RWPE2 (cell line): ENCODE data around the gene SUGCT.
"Not testable (repeated sequence)": the region's sequence is repeated elsewhere in the genome, so short reads cannot be mapped to it uniquely, and the experiment has no call there.

ENCODE experiments used
- ATAC-seq: fragments of 200-7000 bp; cut with Tn5 transposase; 3 replicates; pipeline ENCODE4 v1.9.1; 2021; ENCODE audit warnings: low read depth
- DNase-seq: peaks from one replicate; pipeline ENCODE4 v3.0.0-alpha.2; 2020; ENCODE audit warnings: low spot score
- H3K27ac ChIP-seq: fragments of 450-650 bp; 2 replicates; pipeline ENCODE4 v1.5.1; 2017; ENCODE audit warnings: mild to moderate bottlenecking; ENCODE audit not compliant: poor library complexity, severe bottlenecking
- H3K27me3 ChIP-seq: fragments of 250-450 bp; sonication (Bioruptor Pico); 2 replicates; pipeline ENCODE4 v1.5.1; 2021; ENCODE audit warnings: mild to moderate bottlenecking, moderate library complexity; ENCODE audit not compliant: insufficient read depth, poor library complexity, severe bottlenecking
- H3K36me3 ChIP-seq: fragments of 250-450 bp; sonication (Bioruptor Pico); 2 replicates; pipeline ENCODE4 v1.5.1; 2020; ENCODE audit warnings: low read depth, mild to moderate bottlenecking, moderate library complexity
- H3K4me1 ChIP-seq: fragments of 250-450 bp; sonication (Bioruptor Pico); 2 replicates; pipeline ENCODE4 v1.5.1; 2021; ENCODE audit warnings: mild to moderate bottlenecking, moderate library complexity; ENCODE audit not compliant: insufficient read depth, poor library complexity, severe bottlenecking
- H3K4me3 ChIP-seq: fragments of 250-450 bp; sonication (Bioruptor Pico); 2 replicates; pipeline ENCODE4 v1.5.1; 2021; ENCODE audit warnings: mild to moderate bottlenecking, moderate library complexity; ENCODE audit not compliant: severe bottlenecking
- H3K9me3 ChIP-seq: fragments of 250-450 bp; sonication (Bioruptor Pico); 2 replicates; pipeline ENCODE4 v1.5.1; 2021; ENCODE audit warnings: mild to moderate bottlenecking, moderate library complexity; ENCODE audit not compliant: severe bottlenecking
- TF ChIP-seq, protein P1 (sequence below): fragments of 450-650 bp; IDR thresholded peaks from one replicate; pipeline ENCODE4 v1.5.1; 2017; ENCODE audit warnings: mild to moderate bottlenecking, moderate library complexity; ENCODE audit not compliant: poor library complexity, severe bottlenecking

Gene SUGCT

DNA sequence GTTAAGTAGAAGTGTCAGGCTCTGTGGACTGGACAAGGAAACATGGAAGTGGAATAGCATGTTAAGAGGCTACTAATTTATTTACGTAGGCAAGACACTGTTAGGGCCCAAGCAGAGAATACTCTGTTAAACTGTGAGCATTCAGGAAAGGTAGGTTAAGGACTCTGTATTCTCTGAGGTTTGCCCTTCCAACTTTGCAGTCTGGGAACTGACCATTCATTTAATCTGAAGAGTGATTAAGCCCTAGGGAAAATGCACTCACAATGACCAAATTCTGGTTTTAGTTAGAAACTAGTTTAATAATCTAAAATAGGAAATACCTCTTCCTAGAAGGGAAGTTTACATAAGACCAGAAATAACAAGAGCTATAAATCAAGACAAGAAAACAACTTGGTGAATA is 266.6 kb downstream of the SUGCT start:
- no peak overlapping the region for H3K4me3 ChIP-seq
- no peak for DNase-seq

DNA sequence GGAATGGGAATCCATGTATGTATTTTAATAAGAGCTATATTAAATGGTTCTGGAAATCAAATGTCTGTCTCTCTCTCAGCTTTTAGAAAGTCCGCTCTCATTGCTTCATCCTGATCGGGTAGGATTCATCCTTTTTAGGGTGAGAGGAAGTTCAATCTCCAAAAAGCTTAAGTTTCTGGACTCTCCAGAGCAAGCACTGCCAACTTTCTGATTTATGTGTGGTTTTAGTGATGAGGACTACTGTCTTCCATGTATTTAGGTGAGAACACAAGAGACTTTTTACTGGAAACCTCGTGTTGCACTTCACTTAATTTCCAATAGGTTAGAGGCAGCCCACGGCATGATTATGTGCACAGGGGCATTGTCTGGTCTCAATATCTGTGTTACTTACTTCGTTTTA is 267.9 kb downstream of the SUGCT start:
- Histone ChIP-seq H3K27me3 (no peaks in the 10 kb centered on the region), H3K4me3 (no peak overlapping the region), H3K9me3 (no peaks in the 10 kb centered on the region), H3K27ac (no peak overlapping the region), H3K36me3 (no peaks in the 10 kb centered on the region), H3K4me1 (no peaks in the 10 kb centered on the region)
- DNase-seq = no peak
- TF ChIP-seq, protein P1, sequence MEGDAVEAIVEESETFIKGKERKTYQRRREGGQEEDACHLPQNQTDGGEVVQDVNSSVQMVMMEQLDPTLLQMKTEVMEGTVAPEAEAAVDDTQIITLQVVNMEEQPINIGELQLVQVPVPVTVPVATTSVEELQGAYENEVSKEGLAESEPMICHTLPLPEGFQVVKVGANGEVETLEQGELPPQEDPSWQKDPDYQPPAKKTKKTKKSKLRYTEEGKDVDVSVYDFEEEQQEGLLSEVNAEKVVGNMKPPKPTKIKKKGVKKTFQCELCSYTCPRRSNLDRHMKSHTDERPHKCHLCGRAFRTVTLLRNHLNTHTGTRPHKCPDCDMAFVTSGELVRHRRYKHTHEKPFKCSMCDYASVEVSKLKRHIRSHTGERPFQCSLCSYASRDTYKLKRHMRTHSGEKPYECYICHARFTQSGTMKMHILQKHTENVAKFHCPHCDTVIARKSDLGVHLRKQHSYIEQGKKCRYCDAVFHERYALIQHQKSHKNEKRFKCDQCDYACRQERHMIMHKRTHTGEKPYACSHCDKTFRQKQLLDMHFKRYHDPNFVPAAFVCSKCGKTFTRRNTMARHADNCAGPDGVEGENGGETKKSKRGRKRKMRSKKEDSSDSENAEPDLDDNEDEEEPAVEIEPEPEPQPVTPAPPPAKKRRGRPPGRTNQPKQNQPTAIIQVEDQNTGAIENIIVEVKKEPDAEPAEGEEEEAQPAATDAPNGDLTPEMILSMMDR = no peak
- ATAC-seq = no peak

More for the DNA sequence above, 266.6 kb downstream of the SUGCT start:
- Histone ChIP-seq H3K36me3 (no peaks in the 10 kb centered on the region), H3K9me3 (no peaks in the 10 kb centered on the region), H3K27ac (no peak overlapping the region), H3K4me1 (no peaks in the 10 kb centered on the region), H3K27me3 (no peaks in the 10 kb centered on the region)
- no peak for ATAC-seq
- TF ChIP-seq, protein P1 = no peak

DNA sequence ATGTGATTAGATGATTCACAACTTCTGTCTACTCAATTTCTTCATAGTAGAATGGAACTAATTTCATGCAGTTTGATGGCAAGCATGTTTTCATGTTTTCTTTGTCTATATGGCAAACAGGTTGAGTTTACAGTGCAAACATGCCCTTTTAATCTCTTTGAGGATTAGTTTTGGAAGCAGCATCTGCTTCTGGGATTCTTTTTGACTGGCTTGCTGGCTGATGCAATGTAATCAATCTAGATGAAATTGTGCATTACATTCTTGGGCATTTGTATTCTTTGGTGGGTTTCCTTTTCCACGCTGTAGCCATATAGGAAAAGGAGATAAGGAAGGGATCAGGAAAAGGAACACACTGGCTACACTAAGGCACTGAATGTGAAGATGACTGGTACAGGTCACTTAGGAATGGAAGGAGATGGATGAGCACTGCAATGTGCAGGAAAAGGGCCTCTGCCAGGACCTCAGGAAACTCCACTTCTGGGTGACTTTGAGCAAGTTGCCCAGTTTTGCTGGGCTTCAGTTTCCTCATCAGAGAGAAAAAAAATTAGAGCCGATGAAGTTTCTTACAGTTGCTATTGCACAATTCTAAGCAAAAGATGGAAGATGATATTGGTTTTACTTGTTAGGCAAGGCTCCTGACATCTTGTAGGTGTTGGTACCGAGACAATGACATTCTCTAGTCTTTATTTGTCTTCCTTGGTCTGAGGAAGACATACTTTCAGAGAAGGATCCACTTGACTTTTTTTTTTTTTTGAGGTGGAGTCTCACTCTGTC is 269.1 kb downstream of the SUGCT start:
- Histone ChIP-seq H3K27me3 (no peaks in the 10 kb centered on the region), H3K4me1 (no peaks in the 10 kb centered on the region), H3K4me3 (no peak overlapping the region), H3K36me3 (no peaks in the 10 kb centered on the region), H3K9me3 (no peaks in the 10 kb centered on the region), H3K27ac (no peak overlapping the region)
- ATAC-seq (no peak), DNase-seq (no peak)
- TF ChIP-seq, protein P1 = no peak

DNA sequence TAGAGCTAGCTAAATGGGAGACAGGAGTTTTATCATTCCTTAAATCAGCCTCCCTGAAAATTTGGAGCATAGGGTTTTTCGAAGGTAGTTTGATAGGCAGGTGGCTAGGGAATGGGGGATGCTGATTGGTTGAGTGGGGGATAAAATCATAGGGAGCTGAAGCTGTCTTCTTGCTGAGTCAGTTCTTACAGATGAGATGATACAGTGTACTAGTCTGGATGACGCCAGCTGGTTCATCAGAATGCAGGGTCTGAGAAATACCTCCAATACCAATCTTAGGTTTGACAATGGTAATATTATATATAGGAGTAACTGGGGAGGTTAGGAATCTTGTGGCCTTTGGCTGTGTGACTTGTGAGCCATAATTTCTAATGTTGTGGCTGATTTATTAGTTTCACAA is 271.2 kb downstream of the SUGCT start:
- Histone ChIP-seq H3K27me3 (no peaks in the 10 kb centered on the region), H3K4me3 (no peak overlapping the region), H3K27ac (no peak overlapping the region), H3K36me3 (no peaks in the 10 kb centered on the region), H3K4me1 (no peaks in the 10 kb centered on the region), H3K9me3 (no peaks in the 10 kb centered on the region)
- DNase-seq (no peak), ATAC-seq (no peak)
- TF ChIP-seq, protein P1 = no peak

DNA sequence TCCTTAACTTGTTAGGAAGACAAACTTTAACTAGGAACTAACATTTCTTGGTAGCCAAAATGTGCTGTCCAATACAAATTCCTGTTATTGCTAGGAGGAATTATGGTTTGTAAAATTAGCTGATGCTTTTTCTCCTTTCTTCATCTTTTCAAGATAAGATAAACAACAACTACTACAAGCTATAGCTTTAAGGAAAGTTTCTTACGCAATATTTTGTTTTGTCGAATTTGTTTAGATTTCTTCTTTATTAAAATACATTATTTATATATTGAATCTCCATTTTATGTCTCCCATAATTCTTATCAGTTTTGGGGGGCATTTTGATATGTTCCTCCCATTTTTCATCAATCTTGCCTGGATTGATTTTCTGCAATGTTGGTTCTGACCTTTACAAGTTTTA is 277.5 kb downstream of the SUGCT start:
- no peak for ATAC-seq
- Histone ChIP-seq H3K9me3 (no peaks in the 10 kb centered on the region), H3K4me3 (no peak overlapping the region), H3K4me1 (no peaks in the 10 kb centered on the region), H3K36me3 (no peaks in the 10 kb centered on the region), H3K27ac (no peak overlapping the region), H3K27me3 (no peaks in the 10 kb centered on the region)
- TF ChIP-seq, protein P1 = no peak
- no peak for DNase-seq

DNA sequence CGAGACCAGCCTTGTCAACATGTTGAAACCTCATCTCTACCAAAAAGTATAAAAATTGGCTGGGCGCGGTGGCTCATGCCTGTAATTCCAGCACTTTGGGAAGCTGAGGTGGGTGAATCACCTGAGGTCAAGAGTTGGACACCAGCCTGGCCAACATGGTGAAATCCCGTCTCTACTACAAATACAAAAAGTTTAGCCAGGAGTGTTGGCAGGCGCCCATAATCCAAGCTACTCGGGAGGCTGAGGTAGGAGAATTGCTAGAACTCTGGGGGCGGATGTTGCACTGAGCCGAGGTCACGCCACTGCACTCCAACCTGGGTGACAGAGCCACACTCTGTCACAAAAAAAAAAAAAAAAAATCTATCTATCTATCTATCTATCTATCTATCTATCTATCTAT is 279.9 kb downstream of the SUGCT start:
- H3K9me3 ChIP-seq, DNase-seq, ATAC-seq, H3K27ac ChIP-seq, H3K36me3 ChIP-seq, H3K4me1 ChIP-seq, H3K27me3 ChIP-seq, H3K4me3 ChIP-seq: not testable (repeated sequence)
